ENCODE results near the gene NEO1.

The NEO1 gene

DNA sequence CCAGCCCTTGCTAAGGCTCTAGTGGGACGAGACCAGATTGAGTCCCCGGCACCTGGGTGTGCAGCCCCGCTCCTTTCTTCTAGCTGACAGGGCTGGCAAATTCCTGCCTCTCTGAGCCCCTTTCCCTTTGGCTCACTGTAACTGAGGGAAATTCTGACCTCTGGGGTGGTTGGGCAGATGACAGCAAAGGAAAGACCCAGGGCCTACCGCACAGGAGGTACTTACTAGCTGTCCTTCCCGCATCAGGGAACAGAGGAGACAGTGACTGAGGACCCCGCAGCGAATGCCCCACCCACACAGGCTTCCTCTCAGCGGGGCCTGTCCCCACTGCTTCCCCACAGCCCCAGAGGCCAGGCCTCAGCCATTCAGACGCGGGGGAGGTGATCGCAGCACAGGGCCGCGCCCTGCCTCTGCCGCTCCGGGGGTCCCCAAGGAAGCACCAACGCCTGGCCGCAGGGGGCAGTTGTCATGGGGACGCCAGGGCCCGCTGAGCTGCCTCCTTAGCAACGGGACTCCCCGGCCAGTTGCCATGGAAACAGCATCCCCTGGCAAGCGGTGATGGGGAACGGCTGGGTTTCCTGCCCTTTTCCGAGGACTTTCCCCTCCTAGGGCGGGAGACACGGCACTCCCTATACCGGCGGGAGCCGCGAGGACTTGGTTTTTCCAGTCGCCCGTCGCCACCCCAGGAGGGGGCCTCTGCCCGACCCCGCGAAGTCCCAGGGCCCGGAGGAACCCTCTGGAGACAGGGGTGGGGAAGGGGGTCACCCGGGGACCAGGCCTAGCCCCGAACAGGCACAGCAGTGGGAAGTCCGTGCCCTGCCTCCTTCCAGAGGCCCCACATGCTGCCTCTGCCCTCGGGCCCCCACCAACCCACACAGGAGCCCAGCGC is 266.4 kb downstream of the NEO1 start:
- peak; percentile 8 for DNase-seq

DNA sequence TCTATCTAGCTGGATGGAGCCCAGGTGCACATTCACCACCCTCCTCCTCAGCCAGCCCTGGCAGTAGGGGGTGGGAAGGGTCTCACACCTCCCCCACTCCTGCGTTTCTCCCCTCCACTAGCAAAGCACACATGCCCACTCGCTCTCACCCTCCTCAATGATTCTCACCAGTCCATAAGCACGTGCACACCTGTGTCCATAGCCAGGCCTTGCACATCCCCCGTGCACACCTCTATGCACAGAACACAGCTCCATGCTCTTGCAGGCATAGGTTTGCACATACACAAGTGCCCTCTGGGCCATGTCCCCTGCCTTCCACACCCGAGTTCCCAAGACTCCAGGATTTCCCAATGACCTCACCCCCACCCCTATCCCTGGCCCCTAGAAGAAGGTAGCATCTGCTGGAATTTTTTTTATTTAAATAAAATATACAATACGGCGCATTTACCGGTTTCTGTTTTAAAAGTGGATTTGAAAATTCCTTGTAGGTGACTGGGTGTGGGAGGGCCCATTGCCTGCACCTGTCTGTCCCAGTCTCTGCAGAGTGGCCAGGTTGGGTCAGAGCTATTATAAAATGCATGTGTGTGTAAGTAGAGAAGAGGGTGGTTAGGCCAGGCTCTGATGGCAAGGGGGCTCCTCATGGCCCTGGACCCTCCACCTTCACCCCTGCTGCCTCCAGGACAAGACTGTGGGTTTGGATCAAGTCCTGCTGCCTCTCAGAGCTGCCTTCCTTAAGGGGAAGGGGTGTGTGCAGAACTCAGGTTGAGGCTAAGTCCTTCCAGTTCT is 267.4 kb downstream of the NEO1 start:
- no peak for DNase-seq

DNA sequence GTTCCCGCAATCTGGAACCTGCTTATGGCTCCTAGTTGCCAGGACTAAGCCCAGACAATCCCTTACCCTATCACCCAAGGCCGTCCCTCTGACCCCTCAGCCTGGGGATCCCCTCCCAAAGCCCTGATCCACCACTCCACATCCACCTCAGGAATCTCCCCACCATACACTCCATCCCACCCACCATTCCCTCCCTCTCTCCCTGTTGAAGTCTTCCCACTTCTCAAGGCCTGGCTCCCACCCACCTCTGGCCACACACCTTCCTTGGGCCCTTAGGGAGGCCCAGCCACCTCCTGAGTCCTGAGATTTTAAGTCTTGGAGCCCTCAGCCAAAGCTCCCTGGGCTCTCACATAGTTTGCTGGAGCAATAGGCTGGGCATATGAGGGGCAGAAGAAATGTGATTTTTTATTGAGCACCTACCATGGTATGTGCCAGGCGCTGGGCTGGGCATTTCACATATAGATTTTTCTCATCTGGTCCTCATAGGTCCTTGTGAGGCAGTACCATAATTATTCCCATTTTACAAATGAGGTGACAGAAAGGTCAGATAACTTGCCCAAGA is 268.4 kb downstream of the NEO1 start:
- no peak for DNase-seq

DNA sequence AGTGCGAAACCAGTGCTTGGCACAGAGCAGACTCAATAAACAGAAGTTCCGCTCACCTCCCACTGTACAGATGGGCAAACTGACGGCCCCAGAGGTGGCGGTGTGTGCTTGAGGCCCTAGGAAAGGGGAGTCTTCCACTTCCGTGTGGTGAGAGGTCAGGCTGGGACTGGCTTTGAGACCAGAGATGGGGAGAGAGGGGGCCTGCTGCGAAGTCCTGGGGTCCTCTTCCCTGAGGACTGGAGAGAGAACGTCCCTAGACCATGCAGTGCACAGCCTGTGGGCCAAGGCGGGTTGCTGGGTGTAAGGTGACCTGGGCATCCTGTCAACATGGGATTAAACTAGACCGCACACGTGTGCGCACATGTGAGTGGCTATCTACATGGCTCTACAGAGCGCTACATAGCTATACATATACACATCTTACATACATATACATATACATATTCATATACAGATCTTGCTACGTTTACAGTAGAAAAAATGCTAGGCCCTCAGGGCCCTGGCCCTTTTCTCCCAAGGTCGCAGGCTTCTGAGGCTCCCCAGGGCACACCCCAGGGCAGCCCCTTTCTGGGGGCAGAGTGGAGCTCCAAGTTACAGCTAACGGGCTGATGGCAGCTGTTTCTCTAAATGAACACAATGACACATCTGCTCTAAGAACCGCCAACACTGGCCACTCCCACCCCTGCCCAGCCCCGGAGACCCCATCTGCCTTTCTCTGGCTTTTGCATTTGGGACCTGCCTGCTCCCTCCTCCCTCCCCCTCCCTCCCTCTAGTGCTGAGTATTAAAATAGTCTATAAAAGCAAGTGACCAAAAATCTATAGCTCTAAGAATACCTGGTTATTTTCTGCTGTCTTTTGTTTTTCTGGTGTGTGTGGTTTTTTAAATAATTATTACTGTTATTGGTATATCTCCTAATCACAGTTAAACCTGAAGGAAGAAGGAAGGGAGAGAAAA is 269.5 kb downstream of the NEO1 start:
- DNase-seq, result no peak

DNA sequence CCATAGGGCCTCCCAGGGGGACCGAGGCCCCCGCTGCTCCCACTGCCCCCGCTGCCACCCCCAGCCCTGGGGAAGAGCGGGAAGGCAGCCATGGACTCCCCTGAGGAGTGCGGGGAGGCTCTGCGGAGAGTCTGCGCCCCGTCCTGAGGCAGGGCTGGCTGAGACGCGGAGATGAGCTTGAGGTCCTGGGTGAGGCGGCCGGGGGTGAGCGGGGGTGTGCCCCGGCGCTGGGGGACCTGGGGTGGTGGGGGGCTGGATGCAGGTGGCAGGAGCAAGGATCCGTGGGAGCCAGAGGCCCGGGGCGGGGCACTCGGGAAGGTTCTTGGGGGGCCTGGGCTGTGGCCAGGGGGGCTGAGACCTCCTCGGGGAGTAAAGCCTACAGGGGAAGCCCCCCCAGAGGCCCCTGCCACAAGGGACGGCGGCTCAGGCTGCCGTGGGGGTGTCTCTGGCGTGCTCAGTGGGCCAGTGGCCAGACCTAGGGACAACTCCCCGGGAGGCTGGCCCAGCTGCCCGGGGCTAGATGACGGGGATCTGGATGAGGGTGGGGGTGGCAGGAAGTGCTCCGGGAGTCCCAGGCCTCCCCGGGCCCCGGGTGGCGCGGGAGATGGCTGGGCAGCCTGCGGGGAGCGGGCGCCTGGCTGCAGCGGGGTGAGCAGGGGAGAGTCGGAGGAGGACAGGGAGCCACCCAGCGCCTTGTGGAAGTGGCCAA is 270.6 kb downstream of the NEO1 start:
- DNase-seq, result no peak

DNA sequence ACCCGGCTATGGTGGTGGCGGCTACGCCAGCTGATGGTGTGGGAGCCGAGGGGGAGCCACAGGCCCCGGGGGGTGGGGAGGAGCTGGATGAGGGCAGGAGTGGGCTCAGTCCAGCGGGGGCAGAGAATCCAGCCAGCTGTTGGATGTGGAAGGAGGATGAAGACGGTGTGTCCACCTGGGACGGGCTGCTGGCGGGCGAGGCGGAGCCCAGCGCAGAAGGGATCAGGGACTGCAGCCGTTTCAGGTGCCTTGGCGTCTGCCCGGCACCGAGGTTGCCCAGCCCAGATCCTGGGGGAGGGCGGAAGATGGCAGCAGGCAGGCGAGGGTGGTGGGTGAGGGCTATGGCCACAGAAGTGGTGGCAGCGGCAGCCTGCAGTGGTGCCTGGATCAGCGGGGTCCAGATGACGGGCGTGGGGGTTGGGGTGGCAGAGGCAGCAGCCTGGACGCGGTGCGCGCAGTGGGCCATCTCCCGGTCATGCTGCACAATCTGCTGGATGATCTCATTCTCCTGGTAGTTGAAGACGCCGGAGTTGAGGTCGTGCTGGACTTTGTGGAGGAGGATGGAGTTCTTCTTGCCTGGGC is 271.2 kb downstream of the NEO1 start:
- DNase-seq, result no peak

DNA sequence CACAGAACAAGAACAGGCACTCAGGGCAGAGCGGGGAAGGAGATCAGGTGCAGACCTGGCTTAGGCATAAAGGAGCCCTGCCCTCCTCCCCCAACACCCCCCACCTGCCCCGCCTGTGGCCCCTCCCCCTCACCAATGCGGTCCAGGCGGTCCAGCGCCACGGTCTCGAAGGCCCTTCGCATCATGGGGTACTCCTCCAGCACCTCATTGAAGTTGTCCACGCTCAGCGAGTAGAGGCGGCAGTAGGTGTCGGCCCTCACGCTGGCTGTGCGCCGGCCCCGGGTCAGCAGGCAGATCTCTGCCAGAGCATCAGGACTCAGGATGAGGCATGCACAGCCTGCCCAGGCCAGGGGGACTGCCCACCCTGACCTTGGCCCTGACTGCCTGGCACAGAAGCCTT is 271.7 kb downstream of the NEO1 start:
- DNase-seq, result no peak

DNA sequence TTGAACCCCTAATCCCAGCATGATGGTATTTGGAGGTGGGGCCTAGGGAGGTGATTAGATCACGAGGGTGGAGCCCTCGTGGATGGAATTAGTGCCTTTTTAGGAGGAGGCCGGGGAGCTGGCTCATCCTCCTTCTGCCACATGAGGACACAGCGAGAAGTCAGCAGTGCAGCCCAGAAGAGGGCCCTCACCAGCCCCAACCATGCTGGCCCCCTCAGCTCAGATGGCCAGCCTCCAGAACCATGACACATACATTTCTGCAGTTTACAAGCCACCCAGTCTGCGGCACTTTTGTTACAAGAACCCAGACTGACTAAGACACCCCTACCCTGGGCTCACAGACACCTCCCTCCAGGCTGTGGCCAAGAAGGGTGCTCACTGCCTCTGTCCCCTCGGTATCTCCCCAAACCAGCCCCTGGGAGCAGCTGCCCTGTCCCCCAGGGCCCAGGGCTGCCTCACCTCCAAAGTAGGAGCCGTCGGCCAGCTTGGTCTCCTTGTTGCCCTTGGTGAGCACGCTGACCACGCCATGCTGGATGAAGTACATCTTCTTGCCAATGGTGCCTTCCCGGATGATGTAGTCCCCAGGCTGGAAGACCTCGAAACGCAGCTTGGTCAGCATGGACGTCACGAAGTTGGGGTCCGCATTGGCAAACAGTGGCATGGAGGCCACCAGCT is 272.4 kb downstream of the NEO1 start:
- DNase-seq, result no peak

DNA sequence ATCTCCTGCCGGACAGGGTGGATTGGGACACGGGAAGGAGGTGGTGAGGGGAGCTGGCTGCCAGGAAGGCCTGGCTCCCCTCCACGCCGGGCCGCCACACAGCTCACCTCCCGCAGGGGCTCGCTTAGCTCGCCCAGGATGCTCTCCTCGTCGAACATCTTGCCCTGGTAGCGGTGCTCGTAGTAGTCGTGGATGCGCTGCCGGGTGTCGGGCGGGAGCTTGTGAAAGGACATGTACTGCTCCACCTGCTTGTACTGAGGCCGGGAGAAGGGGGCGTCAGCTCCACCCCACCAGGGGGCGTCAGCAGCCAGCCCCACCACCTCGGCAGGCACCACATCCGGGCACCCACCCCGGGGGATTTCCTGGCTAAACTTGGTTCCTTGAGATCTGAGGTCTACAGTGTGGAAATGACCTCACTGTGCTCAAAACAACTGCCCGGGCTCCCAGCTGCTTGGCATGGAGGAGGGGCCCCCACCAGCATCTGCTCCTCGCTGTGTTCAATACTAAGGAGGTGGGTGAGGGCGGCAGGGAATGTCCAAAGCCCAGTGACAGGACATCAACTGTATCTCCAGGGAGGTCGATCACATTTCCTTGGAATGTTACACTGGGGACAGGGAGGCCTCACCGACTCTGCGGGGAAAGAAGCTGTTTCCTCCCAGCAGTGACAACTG is 273.1 kb downstream of the NEO1 start:
- no peak for DNase-seq

DNA sequence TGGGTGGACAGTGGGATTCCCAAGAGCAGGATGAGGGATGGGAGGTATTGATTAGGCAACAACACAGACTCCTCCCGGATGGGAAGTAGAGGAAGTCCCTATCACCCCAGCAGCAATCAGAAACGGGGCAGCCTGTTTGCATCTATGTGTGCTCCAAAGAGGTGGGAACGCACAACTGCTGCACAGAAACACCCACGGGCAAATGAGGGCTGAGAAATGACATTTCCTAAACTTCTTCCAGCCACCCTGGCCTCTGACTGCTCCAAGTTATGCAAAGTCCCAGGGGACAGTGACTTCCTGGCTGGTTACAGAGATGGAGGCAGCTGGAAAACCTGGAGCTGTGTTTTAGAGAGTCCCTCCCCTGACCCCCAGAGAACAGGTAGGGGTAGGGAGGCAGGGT is 273.9 kb downstream of the NEO1 start:
- no peak for DNase-seq

DNA sequence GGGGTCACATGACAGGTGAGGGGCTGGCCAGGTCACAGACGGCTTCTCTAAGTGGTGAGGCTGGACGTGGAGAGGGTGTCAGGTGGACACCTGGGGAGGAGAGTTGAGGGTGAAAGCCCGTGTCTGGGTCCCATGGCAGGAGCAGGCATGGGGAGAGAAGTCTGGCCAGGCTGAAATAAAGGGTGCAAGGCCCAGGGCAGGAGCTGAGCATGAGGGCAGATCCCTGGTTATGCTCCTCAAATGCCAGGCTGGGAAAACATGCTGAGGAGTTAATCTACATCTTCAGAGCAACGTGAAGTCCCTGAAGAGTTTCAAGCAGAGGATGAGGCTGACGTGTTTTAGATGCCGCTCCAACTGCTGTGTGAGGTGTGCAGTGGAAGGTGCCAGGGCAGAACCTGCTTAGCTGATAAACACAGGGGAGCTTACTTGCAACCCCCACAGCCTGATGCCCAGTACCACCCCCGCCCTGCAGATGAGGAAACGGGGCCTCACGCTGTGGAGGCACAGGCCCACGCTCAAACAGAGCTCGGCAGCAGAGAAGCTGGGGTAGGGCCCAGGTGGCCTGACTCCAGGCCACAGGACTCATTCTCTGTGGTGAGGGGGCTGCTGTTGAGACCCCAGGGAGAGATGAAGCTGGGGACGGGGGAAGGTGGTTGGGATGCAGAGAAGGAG is 276.0 kb downstream of the NEO1 start:
- DNase-seq, result no peak

DNA sequence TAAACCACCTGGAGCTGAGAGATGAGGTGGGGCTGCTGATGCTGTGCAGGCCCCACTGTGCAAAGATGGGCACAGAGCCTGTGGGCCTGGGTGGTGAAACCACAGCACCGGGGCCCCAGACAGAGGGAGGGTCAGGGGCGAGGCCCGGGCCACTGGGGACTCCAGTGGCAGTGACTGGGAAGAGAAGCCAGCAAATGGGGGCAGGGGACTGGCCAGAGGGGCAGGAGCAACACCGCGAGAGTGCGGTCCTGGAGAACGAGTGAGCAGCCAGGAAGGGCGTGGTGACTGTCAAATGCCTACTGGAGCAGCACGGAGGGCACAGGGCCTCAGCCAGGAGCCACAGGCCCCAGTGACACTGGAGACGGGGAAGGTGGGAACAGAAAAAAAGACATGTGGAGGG is 276.7 kb downstream of the NEO1 start:
- no peak for DNase-seq

DNA sequence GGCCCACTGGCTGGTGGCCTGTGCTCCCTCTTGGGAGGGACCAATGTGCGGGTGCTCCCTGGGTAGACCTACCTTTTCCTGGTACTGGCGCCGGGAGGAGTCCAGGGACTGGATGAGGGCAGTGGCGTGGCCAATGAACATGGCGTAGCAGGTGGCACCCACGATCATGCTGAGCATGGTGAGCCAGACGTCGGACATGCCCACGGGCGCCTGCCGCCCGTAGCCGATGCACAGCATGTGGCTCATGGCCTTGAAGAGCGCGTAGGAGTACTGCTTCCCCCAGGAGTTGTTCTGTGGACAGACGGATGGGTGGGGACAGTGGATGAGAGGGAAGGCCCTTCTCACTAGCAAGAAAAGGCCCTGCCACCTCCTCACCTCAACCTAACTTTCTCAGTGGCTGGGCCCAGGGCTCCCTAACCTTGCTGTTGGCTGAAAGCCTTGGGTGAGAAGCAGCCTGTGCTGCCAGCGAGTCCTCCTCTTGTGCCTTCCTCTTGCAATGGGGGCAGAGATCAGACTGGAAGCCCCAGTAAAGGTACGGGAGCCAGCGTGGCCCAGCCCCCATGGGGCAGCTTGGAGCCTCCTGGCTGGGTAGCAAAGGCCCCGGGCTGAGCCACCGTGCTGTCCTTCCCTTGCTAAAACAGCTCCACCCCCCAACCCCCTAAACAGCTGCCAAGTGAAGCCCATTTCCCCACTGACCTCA is 277.4 kb downstream of the NEO1 start:
- no peak for DNase-seq

DNA sequence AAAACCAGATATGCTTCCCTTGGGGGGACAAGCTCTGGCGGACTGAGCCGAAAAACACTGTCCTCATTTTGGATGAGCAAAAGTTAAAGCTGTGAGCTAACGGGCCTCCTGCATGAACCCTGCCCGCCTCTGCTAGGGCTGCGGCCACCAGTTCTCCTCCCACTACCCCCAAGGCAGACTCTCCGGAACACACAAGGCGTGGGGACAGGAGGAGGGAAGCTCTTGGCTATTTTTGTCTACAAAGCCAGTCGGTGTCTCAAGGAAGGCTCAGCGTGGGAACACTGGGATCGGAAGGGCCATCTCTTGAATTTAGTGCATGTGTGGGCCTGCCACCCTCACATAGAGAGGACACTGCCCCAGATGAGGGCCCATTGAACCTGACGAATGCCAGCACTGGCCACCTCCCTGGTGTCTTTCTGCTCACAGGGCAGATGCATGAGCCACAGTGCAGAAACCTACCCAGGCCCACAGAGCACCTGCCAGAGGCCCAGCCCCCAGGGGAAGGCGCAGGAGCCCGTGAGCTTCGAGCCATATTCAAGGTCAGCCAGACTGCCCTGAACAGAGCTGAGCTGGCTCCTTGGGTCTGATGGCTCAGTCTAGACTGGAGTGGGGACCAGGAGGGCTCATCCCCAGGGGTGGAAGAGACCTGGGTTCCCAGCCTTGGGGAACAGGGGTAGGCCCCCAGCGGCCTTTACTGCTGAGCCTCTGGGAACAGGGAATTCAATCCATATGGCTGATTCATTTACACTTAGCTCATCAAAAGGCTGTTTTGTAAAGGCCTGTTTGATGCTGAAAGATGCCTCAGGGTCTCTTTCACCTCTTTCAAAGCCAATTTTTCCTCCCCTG is 278.2 kb downstream of the NEO1 start:
- DNase-seq, result no peak

DNA sequence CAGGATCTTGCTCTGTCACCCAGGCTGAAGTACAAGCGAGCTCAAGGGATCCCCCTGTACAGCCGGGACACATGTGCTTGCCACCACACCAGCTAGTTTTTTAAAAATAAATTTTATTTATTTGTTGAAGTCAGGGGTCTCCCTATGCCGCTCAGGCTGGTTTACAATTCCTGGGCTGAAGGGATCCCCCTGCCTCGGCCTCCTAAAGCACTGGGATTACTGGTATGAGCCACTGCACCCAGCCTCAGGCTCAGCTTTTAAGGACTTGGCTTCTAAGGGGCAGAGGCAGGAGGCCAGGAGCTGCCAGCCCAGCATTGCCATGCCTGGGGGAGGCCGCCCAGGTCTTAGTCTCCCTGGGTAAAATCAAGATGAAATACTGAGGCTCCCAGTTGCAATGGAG is 279.2 kb downstream of the NEO1 start:
- DNase-seq, result no peak

DNA sequence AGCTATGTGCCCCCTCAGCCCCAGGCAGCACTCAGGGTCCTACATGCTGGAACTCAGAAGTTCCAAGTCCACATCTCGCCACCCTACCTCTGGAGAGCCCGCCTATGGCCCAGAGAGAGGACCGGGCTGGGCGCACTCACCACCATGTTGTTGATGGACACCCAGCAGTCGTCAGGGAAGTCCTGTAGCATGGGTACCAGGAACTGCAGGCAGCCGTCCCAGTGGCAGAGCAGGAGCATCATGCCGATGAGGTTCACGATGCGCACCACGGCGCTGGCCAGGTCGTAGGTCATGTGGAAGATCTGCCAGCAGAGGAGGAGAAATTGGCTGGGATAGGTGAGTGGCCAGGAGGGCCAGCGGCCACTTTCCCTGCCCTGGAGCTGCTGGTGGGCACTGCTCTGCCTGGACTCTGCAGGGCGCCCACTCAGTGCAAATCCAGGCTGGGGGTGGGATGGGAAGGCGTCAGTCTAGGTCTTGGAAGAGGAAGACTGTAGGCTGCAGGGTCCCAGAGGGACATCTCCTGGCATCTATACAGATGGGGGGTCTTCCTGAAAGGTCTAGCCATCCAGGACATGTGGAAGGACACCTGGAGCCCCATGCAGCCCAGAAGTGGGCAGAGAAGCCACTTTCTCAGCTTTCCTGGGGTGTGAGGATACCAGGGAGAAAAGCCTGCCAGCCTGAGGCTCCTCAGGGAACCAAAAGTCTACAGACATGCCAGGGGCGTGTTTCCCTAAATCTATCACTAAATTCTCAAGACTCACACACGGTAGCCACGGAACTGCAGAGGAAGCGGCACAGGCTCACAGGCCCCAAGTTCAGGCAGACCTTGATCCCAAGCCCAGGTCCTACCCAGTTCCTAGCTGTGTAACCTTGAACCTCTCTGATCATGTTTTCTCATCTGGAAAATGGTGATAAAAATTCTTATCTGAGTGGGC is 280.0 kb downstream of the NEO1 start:
- DNase-seq, result no peak

DNA sequence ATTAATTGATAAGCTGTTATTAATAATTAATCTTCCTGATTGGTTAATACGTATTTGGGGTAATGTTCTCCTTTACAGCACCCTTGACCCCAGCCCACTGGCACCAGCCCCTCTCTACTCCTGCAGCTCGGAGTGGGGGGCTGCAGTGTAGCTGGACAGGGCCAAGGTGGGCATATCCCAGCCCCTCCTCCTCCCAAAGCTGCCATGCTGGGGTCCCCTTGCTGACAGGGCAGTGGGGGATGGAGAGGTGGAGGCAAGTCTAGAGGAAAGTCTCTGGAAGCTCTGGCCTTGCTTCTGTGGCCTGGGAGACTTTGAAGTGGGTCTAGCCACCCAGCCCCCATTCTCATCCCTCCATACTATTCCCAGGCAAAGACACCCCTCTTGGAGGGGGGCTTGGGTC is 280.7 kb downstream of the NEO1 start:
- DNase-seq, result no peak

Data from fibroblast of skin of right quadriceps (primary cell).